Endothelial cell of umbilical vein (primary cell): Measurements from ENCODE around the gene FBXW11. TPM values are rescaled to one million over a fixed set of nuclear protein-coding genes. Genes with fewer than 3 reads are reported as not detected.

Experiments used
- BruUV-seq: library from RNA; stranded (reverse); fragments of 400-500 nt; replicated peaks from 2 replicates; lab custom pipeline; 2021; lab: Mats Ljungman, UMichigan
- CTCF ChIA-PET: fragments of 300-600, 350-600 bp; sonication (Branson Sonifier 250); formaldehyde crosslinking; loops from one replicate; lab custom pipeline; 2021; ENCODE audit warnings: antibody characterized with exemption, inconsistent platforms; lab: Charles Lee
- POLR2A ChIA-PET: fragments of 300-600, 350-600 bp; sonication (Branson Sonifier 250); formaldehyde crosslinking; loops from one replicate; lab custom pipeline; 2021; ENCODE audit warnings: antibody characterized with exemption, inconsistent platforms; lab: Charles Lee
- DNase-seq: peaks from one replicate; pipeline ENCODE4 v3.0.0-alpha.2; 2011; ENCODE audit warnings: low read depth, low spot score
- FAIRE-seq: peaks from 2 replicates; lab custom pipeline; 2011; peaks lifted over from hg19 to GRCh38; lab: Jason Lieb, UNC
- H2AFZ ChIP-seq: 2 replicates; pipeline ENCODE4 v1.6.0; 2012; ENCODE audit warnings: low read depth, low read length, control low read depth, inconsistent platforms
- H3K27ac ChIP-seq: 2 replicates; pipeline ENCODE4 v1.5.1; 2011; ENCODE audit warnings: low read depth, mild to moderate bottlenecking, control low read depth, low read length, moderate library complexity; ENCODE audit not compliant: insufficient read depth
- H3K27me3 ChIP-seq, 2 experiments: 2 replicates each; pipeline versions ENCODE4 v1.6.0 to v1.6.1; 2011; ENCODE audit warnings: low read length in 2 of 2, mixed read lengths in 1 of 2; ENCODE audit not compliant: control insufficient read depth in 2 of 2, insufficient read depth in 2 of 2
- H3K36me3 ChIP-seq, 2 experiments: 2 replicates in 1 of 2; 3 replicates in 1 of 2; pipeline ENCODE4 v1.5.1; 2011; ENCODE audit warnings: low read length in 2 of 2, mild to moderate bottlenecking in 1 of 2, moderate library complexity in 1 of 2; ENCODE audit not compliant: control insufficient read depth in 2 of 2, insufficient read depth in 2 of 2; ENCODE audit errors: extremely low read depth in 1 of 2
- H3K4me1 ChIP-seq: 3 replicates; pipeline ENCODE4 v1.5.1; 2011; ENCODE audit warnings: mild to moderate bottlenecking, low read length; ENCODE audit not compliant: control insufficient read depth, insufficient read depth; ENCODE audit errors: extremely low read depth
- H3K4me2 ChIP-seq: 2 replicates; pipeline ENCODE4 v1.6.1; 2011; ENCODE audit warnings: low read length, control low read depth, mixed read lengths; ENCODE audit not compliant: insufficient read depth
- H3K4me3 ChIP-seq, 3 experiments: fragments of 200-600 bp in 1 of 3; sonication (generic), shearing (Covaris generic) in 1 of 3; replicated peaks in 1 of 3; 2 replicates each; pipeline ENCODE4 v1.5.1; 2011 to 2016; ENCODE audit warnings: control low read depth in 3 of 3, low read length in 3 of 3, mild to moderate bottlenecking in 2 of 3, inconsistent platforms in 1 of 3, low read depth in 1 of 3, moderate library complexity in 1 of 3; ENCODE audit not compliant: insufficient read depth in 1 of 3
- H3K79me2 ChIP-seq: 2 replicates; pipeline ENCODE4 v1.6.0; 2012; ENCODE audit warnings: low read length, inconsistent platforms; ENCODE audit not compliant: control insufficient read depth, insufficient read depth
- H3K9ac ChIP-seq: replicated peaks from 2 replicates; pipeline ENCODE3; 2011; ENCODE audit warnings: low read length, control low read depth; ENCODE audit not compliant: insufficient read depth; ENCODE audit errors: extremely low read depth
- H3K9me1 ChIP-seq: replicated peaks from 3 replicates; pipeline ENCODE4 v1.6.0; 2011; ENCODE audit warnings: mild to moderate bottlenecking, low read length; ENCODE audit not compliant: control insufficient read depth, insufficient read depth; ENCODE audit errors: extremely low read depth
- H3K9me3 ChIP-seq: replicated peaks from 2 replicates; pipeline ENCODE4 v1.5.1; 2012; ENCODE audit warnings: low read length, inconsistent platforms; ENCODE audit not compliant: control insufficient read depth, insufficient read depth
- H4K20me1 ChIP-seq: replicated peaks from 2 replicates; pipeline ENCODE3; 2011; ENCODE audit warnings: mild to moderate bottlenecking, low read length; ENCODE audit not compliant: control insufficient read depth, insufficient read depth; ENCODE audit errors: extremely low read depth
- CTCF ChIP-seq, 2 donors: IDR thresholded peaks; 1 replicate in 1 of 2; 2 replicates in 1 of 2; pipeline ENCODE4 v1.5.1; 2011; ENCODE audit warnings: low read length in 2 of 2, mild to moderate bottlenecking in 2 of 2, moderate library complexity in 2 of 2, control low read depth in 1 of 2, inconsistent platforms in 1 of 2, low read depth in 1 of 2; ENCODE audit not compliant: insufficient read depth in 1 of 2; ENCODE audit errors: extremely low read depth in 1 of 2
- EZH2 ChIP-seq: IDR thresholded peaks from 2 replicates; pipeline ENCODE4 v1.6.1; 2012; ENCODE audit warnings: borderline replicate concordance, low read depth, mild to moderate bottlenecking, moderate library complexity, low read length, inconsistent platforms; ENCODE audit not compliant: severe bottlenecking
- FOS ChIP-seq: IDR thresholded peaks from 2 replicates; pipeline ENCODE4 v1.6.1; 2011; ENCODE audit warnings: mild to moderate bottlenecking, low read length, moderate library complexity, borderline replicate concordance; ENCODE audit not compliant: insufficient read depth
- GATA2 ChIP-seq: IDR thresholded peaks from 2 replicates; pipeline ENCODE4 v1.7.0; 2011; ENCODE audit warnings: low read depth, mild to moderate bottlenecking, moderate library complexity, mixed read lengths, low read length; ENCODE audit not compliant: insufficient read length, insufficient read depth
- JUN ChIP-seq: IDR thresholded peaks from 2 replicates; pipeline ENCODE4 v1.6.1; 2011; ENCODE audit warnings: borderline replicate concordance, low read depth; ENCODE audit not compliant: insufficient read length, insufficient read depth
- MYC ChIP-seq: IDR thresholded peaks from one replicate; pipeline ENCODE4 v1.6.1; 2011; ENCODE audit warnings: mild to moderate bottlenecking, low read depth, low read length
- POLR2A ChIP-seq: IDR thresholded peaks from 2 replicates; pipeline ENCODE4 v1.6.1; 2012; ENCODE audit warnings: low read depth, mild to moderate bottlenecking, control low read depth, low read length
- POLR2AphosphoS5 ChIP-seq: IDR thresholded peaks from 2 replicates; pipeline ENCODE4 v1.6.1; 2012; ENCODE audit warnings: low read depth, mild to moderate bottlenecking, control low read depth, low read length, moderate library complexity; ENCODE audit not compliant: insufficient read depth
- dilution Hi-C: fragments of 300-500 bp; cut with MboI; formaldehyde crosslinking; loops from one replicate; pipeline ENCODE4 v1.15.0; 2019; ENCODE audit warnings: low sequenced_read_pairs; ENCODE audit not compliant: extremely low pct_ligation_motif_present
- intact Hi-C: fragments of 100-400 bp; cut with micrococcal nuclease; formaldehyde crosslinking; loops from one replicate; pipeline ENCODE4 v1.10.0; 2022
- polyA plus RNA-seq, 4 experiments: library from polyadenylated mRNA; depleted of rRNA in 3 of 4; stranded (reverse) in 3 of 4; unstranded in 1 of 4; fragments of >200 nt; gene quantifications; 2 replicates each; pipeline versions ENCODE4 v1.2.1 to v1.2.3, GENCODE V29; 2011 to 2012; ENCODE audit warnings: missing spikeins in 1 of 4
- total RNA-seq: library from RNA; stranded (reverse); gene quantifications from 2 replicates; pipeline ENCODE4 v1.2.3, GENCODE V29; 2021
- TF ChIP-seq, protein P1 (sequence below): IDR thresholded peaks from 2 replicates; pipeline ENCODE4 v1.6.1; 2011; ENCODE audit not compliant: insufficient read depth, insufficient read length

FBXW11 gene
- total and polyA plus RNA-seq, 2 donors (not counting 3 experiments of a cell fraction or from before 2014, with no cell fraction given): 30.7 to 44.7 TPM

DNA sequence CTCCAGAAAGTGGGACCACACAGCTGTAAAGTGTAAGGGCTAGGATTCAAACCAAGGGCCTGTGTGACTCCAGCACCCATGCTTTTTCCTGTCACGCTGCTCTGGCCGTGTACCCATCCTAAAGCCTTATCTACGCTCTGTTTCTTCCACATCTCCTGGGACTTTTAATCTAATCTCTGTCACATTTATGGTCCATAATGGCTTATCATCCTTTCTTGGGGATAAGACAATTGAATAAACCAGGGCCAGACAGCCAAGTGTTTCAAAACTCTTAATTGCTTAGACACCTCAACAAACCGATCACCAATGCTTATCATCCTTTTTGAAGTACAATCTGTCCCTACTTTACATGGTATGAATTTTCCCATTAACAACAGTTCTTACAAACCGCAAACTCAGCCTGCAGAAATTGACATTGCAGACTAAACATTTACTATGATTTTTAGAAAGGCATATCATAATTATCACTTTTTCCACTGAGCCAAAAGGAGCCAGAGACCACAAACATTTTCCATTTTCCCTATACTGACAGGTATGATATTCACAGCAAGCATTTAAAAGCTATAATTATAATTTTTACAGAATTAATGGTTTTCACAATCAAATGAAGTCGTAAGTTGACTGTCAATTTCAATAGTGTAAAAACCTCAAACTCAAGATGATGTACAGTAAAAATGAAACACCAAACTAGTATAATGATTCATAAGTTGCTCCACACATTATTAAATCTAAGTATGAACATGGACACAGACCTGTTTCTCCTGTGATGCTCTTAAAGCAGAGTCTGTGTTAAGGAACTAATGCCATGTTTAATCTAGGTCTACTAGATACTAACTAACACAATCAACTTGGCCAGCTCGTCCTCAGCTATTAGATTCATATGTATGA lies 99.5 kb downstream of the FBXW11 start:
- ChIA-PET POLR2A (interaction anchor here (0.7 to 0.9 kb wide), 2 partner anchors 201 to 488 kb away, joined by 3 to 4 read pairs; partner anchors contain the start of gene FGF18), CTCF (interaction anchor here (0.7 to 4.2 kb wide), 7 partner anchors 13 to 488 kb away, joined by 3 to 77 read pairs (median 5); partner anchors contain the start of gene FGF18)
- H3K4me2 ChIP-seq: no peak overlapping the region
- no peaks in the 10 kb centered on the region for H3K9me1 ChIP-seq
- H3K27ac ChIP-seq: no peak overlapping the region
- H4K20me1 ChIP-seq: peaks cover 14% of the 10 kb centered on the region
- FAIRE-seq (peak; percentile 56), DNase-seq (no peak)
- intact Hi-C loops: loop anchor here (1.0 kb wide), 3 partner anchors 277 to 489 kb away; no protein-coding TSS in a partner anchor
- dilution Hi-C loops: no loop called here
- H3K36me3 ChIP-seq: peaks cover 0 to 2% of the 10 kb centered on the region in 2 experiments
- TF ChIP-seq JUN (no peak), EZH2 (no peak)
- no peak overlapping the region for H3K9ac ChIP-seq
- H3K79me2 ChIP-seq: peaks cover 17% of the 10 kb centered on the region
- no peak overlapping the region for H3K4me3 ChIP-seq
- no TSS peak for BruUV-seq
- no peaks in the 10 kb centered on the region for H3K4me1 ChIP-seq
- no peaks in the 10 kb centered on the region for H3K9me3 ChIP-seq
- no peaks in the 10 kb centered on the region for H3K27me3 ChIP-seq
- H2AFZ ChIP-seq: no peak overlapping the region

DNA sequence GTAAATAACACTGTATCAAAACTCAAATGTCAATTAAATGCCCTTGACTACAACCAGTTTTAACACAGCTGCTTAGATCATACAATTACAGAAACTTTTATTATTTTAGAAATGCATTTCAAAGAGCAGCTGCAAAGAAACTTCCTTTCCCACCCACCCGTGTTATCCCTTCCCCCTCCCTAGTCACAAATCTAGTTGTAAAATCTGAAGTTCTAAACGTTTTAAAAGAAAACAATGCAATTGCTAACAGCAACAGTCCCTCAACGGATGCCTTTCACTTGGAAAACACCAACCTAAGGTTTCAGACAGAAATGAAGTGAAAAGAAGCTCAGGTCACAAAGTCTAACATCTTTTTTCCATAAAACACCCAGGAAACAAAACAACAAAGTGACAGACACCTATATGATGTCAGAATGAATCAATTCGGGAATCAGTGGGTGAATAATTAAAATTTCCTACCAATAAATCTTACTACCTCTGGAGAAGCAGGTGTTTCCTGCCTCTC lies 100.3 kb downstream of the FBXW11 start:
- peaks cover 14% of the 10 kb centered on the region for H3K79me2 ChIP-seq
- peaks cover 0 to 2% of the 10 kb centered on the region in 2 experiments for H3K36me3 ChIP-seq
- no peaks in the 10 kb centered on the region for H3K9me1 ChIP-seq
- H3K4me1 ChIP-seq: no peaks in the 10 kb centered on the region
- ChIA-PET CTCF (interaction anchor here (0.6 to 4.2 kb wide), 10 partner anchors 12 to 487 kb away, joined by 3 to 77 read pairs (median 4); partner anchors contain the start of genes FGF18 and STK10), POLR2A (interaction anchor here (0.7 to 0.9 kb wide), 2 partner anchors 200 to 487 kb away, joined by 3 to 4 read pairs; partner anchors contain the start of gene FGF18)
- H3K4me3 ChIP-seq: no peak overlapping the region
- no peak overlapping the region for H3K9ac ChIP-seq
- H3K27ac ChIP-seq: no peak overlapping the region
- peaks cover 15% of the 10 kb centered on the region for H4K20me1 ChIP-seq
- DNase-seq (peak; percentile 53), FAIRE-seq (no peak)
- H3K9me3 ChIP-seq: no peaks in the 10 kb centered on the region
- TF ChIP-seq POLR2A (no peak), POLR2AphosphoS5 (no peak), CTCF (IDR thresholded peaks at IDR 0.05; ENCODE audit: extremely low read depth in 1 of 2, insufficient read depth in 1 of 2, low read depth in 1 of 2, low read length in 2 of 2) (no peak), JUN (no peak), FOS (no peak), EZH2 (no peak), GATA2 (no peak), MYC (no peak)
- TF ChIP-seq, protein P1, sequence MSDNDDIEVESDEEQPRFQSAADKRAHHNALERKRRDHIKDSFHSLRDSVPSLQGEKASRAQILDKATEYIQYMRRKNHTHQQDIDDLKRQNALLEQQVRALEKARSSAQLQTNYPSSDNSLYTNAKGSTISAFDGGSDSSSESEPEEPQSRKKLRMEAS: no peak
- H3K4me2 ChIP-seq: no peak overlapping the region
- H2AFZ ChIP-seq: no peak overlapping the region
- intact Hi-C loops (no loop called here), dilution Hi-C loops (no loop called here)
- H3K27me3 ChIP-seq: no peaks in the 10 kb centered on the region
- no TSS peak for BruUV-seq
